Measurements from ENCODE around the gene TPI1. TPM values are rescaled to one million over a fixed set of nuclear protein-coding genes. Genes with fewer than 3 reads are reported as not detected.

Gene TPI1
- polyA plus RNA-seq, 1 of the 3 experiments (the other 2 are of a cell fraction) = 1,175 TPM

- TF ChIP-seq FOXM1 (IDR thresholded peaks at IDR 0.05; ENCODE audit: low read depth) (no peak), RFX5 (IDR thresholded peaks at IDR 0.05; ENCODE audit: low read length) (no peak)
Observed at GRCh38 chr12:6825398-6826124, 41.8 kb upstream of the TPI1 start (continued).

- Histone ChIP-seq H3K79me2 (ENCODE audit: insufficient read depth) (peaks cover 31% of the 10 kb centered on the region), H3F3A (replicated peaks; ENCODE audit: insufficient read depth) (peaks cover 8% of the 10 kb centered on the region), H3K4me1 (ENCODE audit: control insufficient read depth in 1 of 2, insufficient read depth in 2 of 2, low read depth in 1 of 2, low read length in 1 of 2) (peaks cover 17 to 54% of the 10 kb centered on the region in 2 experiments; a peak in 3 of 4 replicates), H4K20me1 (ENCODE audit: insufficient read depth) (0 out of 2 replicates have a peak, but pooled peaks cover 3% of the 10 kb centered on the region), H3K27ac (ENCODE audit: low read depth in 2 of 2, low read length in 1 of 2) (peak overlapping the region in 1 of 2 experiments; percentile 31; a peak in 1 of 4 replicates), H3K9me3 (no peaks in the 10 kb centered on the region), H3K4me2 (no peak overlapping the region), H2AFZ (ENCODE audit: low read depth) (no peak overlapping the region), H3K27me3 (ENCODE audit: insufficient read depth) (no peaks in the 10 kb centered on the region), H3K9me2 (no peaks in the 10 kb centered on the region), H3K4me3 (ENCODE audit: low read depth in 2 of 2, low read length in 1 of 2) (no peak overlapping the region), H3K36me3 (replicated peaks in 1 of 2; ENCODE audit: control insufficient read depth in 1 of 2, insufficient read depth in 2 of 2, low read length in 1 of 2) (peaks cover 3 to 11% of the 10 kb centered on the region in 2 experiments), H3K9ac (no peak overlapping the region)
- 92% methylated on average over 17 of the region's 17 CpGs for WGBS (ENCODE audit: low lambda C conversion rate)
- DNase-seq = no peak
- ChIA-PET CTCF (interaction anchor here (0.9 to 14.1 kb wide), 26 partner anchors 9 to 223 kb away, joined by 3 to 246 read pairs (median 10); partner anchors contain the start of genes CDCA3, GNB3, LAG3 and MLF2), POLR2A (interaction anchor here (1.5 to 7.0 kb wide), 3 partner anchors 25 to 73 kb away, joined by 4 to 46 read pairs (median 4); partner anchors contain the start of genes CDCA3, MLF2, SPSB2 and USP5)
- TF ChIP-seq USF2 (IDR thresholded peaks at IDR 0.05; ENCODE audit: borderline replicate concordance, low read depth, low read length) (no peak), IRF3 (IDR thresholded peaks at IDR 0.05; ENCODE audit: low read depth, low read length) (no peak), FOXM1 (IDR thresholded peaks at IDR 0.05; ENCODE audit: low read depth) (no peak), RAD21 (IDR thresholded peaks at IDR 0.05; ENCODE audit: low read length) (no peak), GATA2 (CRISPR knock-in tag; IDR thresholded peaks at IDR 0.05) (no peak), FOSL2 (IDR thresholded peaks at IDR 0.05; ENCODE audit: borderline replicate concordance, low read depth) (no peak), USF1 (IDR thresholded peaks at IDR 0.05; ENCODE audit: borderline replicate concordance, low read depth) (no peak), NRF1 (IDR thresholded peaks at IDR 0.05; ENCODE audit: low read depth, low read length) (no peak), PBX3 (IDR thresholded peaks at IDR 0.05) (no peak), MEF2A (IDR thresholded peaks at IDR 0.05; ENCODE audit: borderline replicate concordance, low read depth) (no peak), CHD2 (IDR thresholded peaks at IDR 0.05; ENCODE audit: low read length, partially characterized antibody) (no peak), JUND (IDR thresholded peaks at IDR 0.05) (no peak)
Observed at GRCh38 chr12:6826125-6826733, 41.1 kb upstream of the TPI1 start.

All from SK-N-SH (cell line).